Measurements from ENCODE around the gene TTC27.

DNA sequence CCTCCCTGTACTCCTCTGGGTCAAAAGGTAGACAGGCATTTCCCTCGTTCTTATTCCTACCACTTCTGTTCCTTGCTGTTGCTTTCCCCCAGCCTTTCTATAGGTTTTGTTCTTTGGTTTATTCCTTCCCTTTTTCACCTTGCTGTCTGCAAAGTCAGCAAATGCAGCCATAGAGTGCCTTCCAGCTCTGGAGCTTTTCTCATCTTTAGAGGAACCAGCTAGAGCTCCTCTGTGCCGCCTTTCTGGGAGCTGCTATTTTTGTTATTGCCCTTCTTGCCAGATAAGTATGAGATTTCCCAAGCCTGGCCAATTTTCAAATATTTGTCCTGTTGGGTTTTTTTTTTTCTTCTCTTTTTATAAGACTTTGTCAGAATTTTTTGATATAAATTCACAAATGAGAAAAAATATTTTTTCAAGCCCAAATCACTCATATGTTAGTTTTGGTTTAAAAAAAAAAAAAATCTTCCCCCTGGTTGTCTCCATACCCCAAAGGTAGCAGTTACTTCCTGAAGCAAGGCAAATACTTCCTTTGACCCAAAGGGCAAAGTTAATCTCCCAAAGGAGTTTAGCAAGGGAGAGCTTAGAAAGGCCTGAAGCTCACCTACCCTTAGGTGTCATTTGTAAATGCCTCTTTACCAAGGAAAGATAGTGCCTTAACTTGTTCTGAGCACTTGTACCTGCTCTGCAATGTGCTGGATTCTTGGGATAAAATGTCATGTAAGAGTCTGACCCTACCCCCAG is 5.1 kb upstream of the TTC27 start:
- no peak for TF ChIP-seq CTCF (IDR thresholded peaks at IDR 0.05)
- no peak for TF ChIP-seq POLR2A (IDR thresholded peaks at IDR 0.05)
